SK-N-MC (cell line): ENCODE data around the gene SMIM11.
"Not testable (repeated sequence)": the region's sequence is repeated elsewhere in the genome, so short reads cannot be mapped to it uniquely, and the experiment has no call there.

Experiments used
- EZH2 ChIP-seq: fragments of 200-600 bp; sonication (generic); IDR thresholded peaks from one replicate; pipeline ENCODE4 v1.6.1; 2017; ENCODE audit warnings: antibody characterized with exemption
- FOXP2 ChIP-seq: optimal IDR thresholded peaks from 2 replicates; pipeline ENCODE3; 2011; ENCODE audit warnings: mild to moderate bottlenecking, moderate library complexity; ENCODE audit not compliant: insufficient read depth; ENCODE audit errors: extremely low read length, control extremely low read depth
- POLR2AphosphoS5 ChIP-seq: IDR thresholded peaks from 2 replicates; pipeline ENCODE4 v1.6.1; 2012; ENCODE audit warnings: mild to moderate bottlenecking, low read depth, low read length, borderline replicate concordance

DNA sequence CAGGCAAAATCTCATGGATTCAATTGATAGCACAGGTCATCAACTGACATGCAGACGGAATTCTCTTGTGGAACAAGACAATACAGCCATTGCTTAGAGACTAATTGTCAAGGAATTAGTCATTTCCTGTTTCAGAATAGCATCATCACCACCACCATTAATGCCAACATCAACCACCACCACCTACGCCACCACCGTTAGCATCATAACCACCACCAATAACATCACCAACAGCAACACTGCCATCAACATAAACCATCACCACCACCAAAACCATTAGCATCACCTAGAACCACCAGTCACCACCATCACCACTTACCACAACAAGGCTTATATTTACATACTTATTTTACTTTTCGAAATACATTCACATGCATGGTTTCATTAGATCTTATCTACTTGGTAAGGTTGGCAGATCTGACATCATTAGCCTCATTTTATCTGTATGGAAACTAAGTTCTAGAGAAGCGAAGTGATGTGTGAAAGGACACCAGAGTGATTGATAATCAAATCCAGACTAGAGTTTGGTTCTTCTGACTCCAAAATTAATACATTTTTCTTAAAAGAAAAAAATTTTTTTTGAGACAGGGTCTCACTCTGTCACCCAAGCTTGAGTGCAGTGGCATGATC lies 42.3 kb downstream of the SMIM11 start:
- not testable (repeated sequence) for TF ChIP-seq POLR2AphosphoS5, EZH2, FOXP2
